ENCODE measurements around the gene TRAF3IP3. TPM values are rescaled to one million over a fixed set of nuclear protein-coding genes. Genes with fewer than 3 reads are reported as not detected.

The TRAF3IP3 gene
- total RNA-seq, 1 donor from 2014 or later: not detected

GRCh38 chr1:209759829-209760359, 4.0 kb downstream of the TRAF3IP3 start:
- no peak for DNase-seq (ENCODE audit: low read depth)
- H3K4me3 ChIP-seq (ENCODE audit: low read depth, low read length): no peak overlapping the region
- TF ChIP-seq CTCF (conservative IDR thresholded peaks at IDR 0.05; ENCODE audit: low read depth, low read length): no peak

- DNase-seq (ENCODE audit: low read depth): no peak
- H3K4me3 ChIP-seq (ENCODE audit: low read depth, low read length): no peak overlapping the region
These were observed 5.3 kb downstream of the TRAF3IP3 start for GRCh38 chr1:209761011-209761635.

GRCh38 chr1:209766051-209766450, 10.2 kb downstream of the TRAF3IP3 start:
- no peak for TF ChIP-seq CTCF (conservative IDR thresholded peaks at IDR 0.05; ENCODE audit: low read depth, low read length)
- DNase-seq (ENCODE audit: low read depth): no peak
- no peak overlapping the region for H3K4me3 ChIP-seq (ENCODE audit: low read depth, low read length)

More at GRCh38 chr1:209761011-209761635, 5.3 kb downstream of the TRAF3IP3 start:
- TF ChIP-seq CTCF (conservative IDR thresholded peaks at IDR 0.05; ENCODE audit: low read depth, low read length): no peak

- no peak for DNase-seq (ENCODE audit: low read depth)
- TF ChIP-seq CTCF (conservative IDR thresholded peaks at IDR 0.05; ENCODE audit: low read depth, low read length): no peak
- H3K4me3 ChIP-seq (ENCODE audit: low read depth, low read length): no peak overlapping the region
These were observed 11.2 kb downstream of the TRAF3IP3 start for GRCh38 chr1:209767096-209767495.

- no peak overlapping the region for H3K4me3 ChIP-seq (ENCODE audit: low read depth, low read length)
- DNase-seq (ENCODE audit: low read depth): no peak
- TF ChIP-seq CTCF (conservative IDR thresholded peaks at IDR 0.05; ENCODE audit: low read depth, low read length): no peak
These were observed 11.9 kb downstream of the TRAF3IP3 start for GRCh38 chr1:209767706-209768105.

GRCh38 chr1:209768354-209768774, 12.5 kb downstream of the TRAF3IP3 start:
- H3K4me3 ChIP-seq (ENCODE audit: low read depth, low read length): no peak overlapping the region
- no peak for TF ChIP-seq CTCF (conservative IDR thresholded peaks at IDR 0.05; ENCODE audit: low read depth, low read length)
- DNase-seq (ENCODE audit: low read depth): no peak

Measured in epithelial cell of proximal tubule (primary cell).